Hindlimb muscle (tissue), 1 donor: ENCODE data around the gene SON. TPM values are rescaled to one million over a fixed set of nuclear protein-coding genes. Genes with fewer than 3 reads are reported as not detected.
"Not testable (repeated sequence)": the region's sequence is repeated elsewhere in the genome, so short reads cannot be mapped to it uniquely, and the experiment has no call there.

Experiments used
- DNase-seq: peaks from one replicate; pipeline ENCODE4 v3.0.0-alpha.2; 2013
- polyA plus RNA-seq: library from polyadenylated mRNA; unstranded; fragments of 120-200 nt; gene quantifications from one replicate; pipeline ENCODE4 v1.2.1, GENCODE V29; 2013; ENCODE audit not compliant: insufficient read length

Gene SON, protein sequence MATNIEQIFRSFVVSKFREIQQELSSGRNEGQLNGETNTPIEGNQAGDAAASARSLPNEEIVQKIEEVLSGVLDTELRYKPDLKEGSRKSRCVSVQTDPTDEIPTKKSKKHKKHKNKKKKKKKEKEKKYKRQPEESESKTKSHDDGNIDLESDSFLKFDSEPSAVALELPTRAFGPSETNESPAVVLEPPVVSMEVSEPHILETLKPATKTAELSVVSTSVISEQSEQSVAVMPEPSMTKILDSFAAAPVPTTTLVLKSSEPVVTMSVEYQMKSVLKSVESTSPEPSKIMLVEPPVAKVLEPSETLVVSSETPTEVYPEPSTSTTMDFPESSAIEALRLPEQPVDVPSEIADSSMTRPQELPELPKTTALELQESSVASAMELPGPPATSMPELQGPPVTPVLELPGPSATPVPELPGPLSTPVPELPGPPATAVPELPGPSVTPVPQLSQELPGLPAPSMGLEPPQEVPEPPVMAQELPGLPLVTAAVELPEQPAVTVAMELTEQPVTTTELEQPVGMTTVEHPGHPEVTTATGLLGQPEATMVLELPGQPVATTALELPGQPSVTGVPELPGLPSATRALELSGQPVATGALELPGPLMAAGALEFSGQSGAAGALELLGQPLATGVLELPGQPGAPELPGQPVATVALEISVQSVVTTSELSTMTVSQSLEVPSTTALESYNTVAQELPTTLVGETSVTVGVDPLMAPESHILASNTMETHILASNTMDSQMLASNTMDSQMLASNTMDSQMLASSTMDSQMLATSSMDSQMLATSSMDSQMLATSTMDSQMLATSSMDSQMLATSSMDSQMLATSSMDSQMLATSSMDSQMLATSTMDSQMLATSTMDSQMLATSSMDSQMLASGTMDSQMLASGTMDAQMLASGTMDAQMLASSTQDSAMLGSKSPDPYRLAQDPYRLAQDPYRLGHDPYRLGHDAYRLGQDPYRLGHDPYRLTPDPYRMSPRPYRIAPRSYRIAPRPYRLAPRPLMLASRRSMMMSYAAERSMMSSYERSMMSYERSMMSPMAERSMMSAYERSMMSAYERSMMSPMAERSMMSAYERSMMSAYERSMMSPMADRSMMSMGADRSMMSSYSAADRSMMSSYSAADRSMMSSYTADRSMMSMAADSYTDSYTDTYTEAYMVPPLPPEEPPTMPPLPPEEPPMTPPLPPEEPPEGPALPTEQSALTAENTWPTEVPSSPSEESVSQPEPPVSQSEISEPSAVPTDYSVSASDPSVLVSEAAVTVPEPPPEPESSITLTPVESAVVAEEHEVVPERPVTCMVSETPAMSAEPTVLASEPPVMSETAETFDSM (N-terminal part only)
- 204 TPM for polyA plus RNA-seq

DNA sequence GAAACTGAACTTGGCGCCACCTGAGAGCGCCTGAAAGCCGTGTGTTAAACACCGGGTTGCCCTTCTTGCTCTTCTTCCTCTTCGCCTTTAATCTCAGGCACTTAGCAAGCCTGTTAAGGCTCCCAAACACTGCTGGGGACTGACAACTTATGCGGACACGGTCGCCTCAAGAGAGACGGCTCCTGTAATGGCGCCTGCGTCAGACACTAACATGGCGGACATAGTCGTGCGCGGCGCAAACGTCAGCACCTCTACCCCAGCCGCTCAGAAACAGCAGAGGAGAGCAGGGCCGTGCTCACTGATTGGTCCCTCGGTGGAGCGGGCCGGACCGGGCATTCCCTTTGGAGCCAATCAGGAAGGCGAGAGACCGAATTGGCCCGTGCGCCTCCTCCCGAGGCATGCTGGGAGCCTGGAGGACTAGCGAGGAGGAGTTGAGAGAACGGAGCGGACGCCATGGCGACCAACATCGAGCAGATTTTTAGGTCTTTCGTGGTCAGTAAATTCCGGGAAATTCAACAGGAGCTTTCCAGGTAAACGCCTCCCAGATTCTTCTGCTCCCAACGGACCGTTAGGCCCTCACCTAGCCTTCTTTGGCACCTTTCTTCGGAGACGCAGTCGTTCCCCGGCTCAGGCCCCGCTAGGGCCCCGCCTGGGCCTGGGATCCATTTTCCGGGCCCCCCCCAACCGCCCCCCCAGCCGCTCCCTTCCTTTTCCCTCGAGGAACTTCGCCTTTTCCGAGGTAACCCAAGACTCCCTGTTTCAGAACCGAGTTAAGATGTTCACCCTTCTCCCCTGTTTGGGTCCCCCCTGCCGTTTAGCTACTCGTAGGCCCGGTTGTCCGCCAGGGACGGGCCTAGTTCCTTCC lies at the start of gene SON:
TSS of gene SON (plus strand) at position 399 of the 865 bp plus-strand sequence. CDS start at position 454, 55 bp downstream.
- peak; percentile 99 for DNase-seq

DNA sequence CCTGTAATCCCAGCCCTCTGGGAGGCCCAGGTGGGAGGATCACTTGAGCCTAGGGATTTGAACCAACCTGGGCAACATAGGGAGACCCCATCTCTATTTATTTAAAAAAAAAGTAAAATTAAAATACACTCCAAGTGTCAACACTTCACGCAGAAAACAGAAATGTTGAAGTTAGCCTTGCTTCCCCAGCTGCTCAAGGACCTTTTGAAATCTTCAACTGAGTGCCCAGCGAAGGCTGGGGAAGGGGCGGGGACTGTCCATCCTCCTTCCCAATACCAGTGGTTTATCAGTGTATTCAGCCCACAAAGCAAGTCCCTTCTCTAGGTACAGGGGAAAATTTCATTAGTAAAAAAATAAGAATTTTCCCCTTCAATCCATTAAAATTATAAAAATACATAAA lies 49.1 kb upstream of the SON start:
- DNase-seq, result no peak

DNA sequence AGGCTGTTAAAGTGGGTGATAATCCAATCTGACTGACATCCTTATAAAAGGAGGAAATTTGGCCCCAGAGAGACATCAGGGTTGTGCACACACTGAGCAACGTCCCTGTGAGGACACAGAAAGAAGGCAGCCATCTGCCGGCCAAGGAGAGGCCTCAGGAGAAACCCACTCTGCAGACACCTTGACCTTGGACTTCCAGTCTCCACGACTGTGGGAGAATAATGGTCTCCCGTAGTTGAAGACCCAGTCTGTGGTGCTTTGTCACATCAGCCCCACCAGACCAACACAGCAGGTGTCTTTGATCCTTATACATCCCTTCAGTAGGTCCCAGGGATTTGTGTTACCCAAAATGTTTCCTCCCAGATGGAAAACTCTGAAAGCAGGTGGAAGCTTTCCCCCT lies 47.1 kb upstream of the SON start:
- no peak for DNase-seq

DNA sequence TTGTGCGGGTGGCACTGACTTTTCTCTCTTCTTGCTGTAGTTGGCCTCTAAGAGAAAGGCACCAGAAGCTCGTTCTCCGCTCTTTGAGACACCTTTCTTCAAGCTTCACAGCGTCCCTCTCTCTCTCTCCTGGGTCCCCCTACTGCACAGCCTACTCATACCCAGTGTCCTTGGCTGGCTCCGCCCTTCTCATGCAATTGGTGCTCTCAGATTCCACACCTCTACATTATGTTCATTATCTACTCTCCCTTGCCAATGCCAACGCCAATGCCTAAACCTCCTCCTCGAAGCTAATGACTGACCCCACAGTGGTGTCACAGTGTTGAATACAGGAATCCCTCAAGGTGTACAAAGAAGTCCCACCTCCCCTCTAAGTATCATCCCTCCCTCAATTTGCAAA lies 46.5 kb upstream of the SON start:
- DNase-seq, result no peak

DNA sequence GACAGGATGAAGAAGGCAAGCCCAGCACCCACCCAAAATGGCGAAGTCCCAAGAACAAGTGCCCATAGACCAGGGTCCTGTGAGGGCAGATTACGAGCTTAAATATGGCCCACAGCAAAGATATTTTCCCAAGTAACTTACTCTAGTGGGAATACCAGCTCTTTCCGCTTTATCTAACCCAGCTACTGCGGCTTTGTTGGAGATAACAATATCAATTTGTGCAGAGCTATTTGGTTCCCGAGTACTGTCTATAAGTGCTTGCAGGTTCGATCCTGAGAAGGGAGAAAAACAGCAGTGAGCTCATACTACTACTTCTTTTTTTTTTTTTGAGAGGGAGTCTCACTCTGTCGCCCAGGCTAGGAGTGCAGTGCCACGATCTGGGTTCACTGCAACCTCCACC lies 37.0 kb upstream of the SON start:
- DNase-seq, result no peak

DNA sequence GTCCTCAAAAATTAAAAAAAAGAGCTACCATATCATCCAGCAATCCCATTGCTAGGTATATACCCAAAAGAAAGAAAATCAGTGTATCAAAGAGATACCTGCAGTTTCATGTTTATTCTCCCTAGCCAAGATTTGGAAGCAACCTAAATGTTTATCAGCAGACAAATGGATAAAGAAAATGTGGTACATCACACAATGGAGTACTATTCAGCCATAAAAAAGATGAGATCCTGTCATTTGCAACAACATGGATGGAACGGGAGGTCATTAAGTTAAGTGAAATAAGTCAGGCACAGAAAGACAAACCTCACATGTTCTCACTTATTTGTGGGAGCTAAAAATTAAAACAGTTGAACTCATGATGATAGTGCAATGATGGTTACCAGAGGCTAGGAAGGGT lies 35.8 kb upstream of the SON start:
- DNase-seq, result not testable (repeated sequence)

DNA sequence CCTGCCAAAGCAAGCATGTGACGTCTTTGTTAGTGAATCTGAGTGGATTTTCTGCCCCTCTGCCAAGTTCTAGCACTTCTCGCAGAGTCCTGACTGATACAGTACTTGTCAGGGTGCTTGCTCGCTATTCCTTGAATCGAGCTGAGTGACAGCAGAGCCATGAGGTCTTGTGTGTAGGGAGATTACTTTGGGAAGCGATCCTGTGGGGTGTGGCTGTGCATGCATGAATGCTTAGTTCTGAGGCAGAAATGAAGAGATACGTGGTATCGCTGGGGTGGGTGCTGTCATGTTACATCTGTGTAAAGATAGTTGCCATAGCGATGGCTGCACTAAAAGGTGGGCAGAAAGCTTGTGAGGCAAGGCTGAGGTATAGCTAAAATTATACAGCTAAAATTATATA lies 32.0 kb upstream of the SON start:
- DNase-seq, result no peak

DNA sequence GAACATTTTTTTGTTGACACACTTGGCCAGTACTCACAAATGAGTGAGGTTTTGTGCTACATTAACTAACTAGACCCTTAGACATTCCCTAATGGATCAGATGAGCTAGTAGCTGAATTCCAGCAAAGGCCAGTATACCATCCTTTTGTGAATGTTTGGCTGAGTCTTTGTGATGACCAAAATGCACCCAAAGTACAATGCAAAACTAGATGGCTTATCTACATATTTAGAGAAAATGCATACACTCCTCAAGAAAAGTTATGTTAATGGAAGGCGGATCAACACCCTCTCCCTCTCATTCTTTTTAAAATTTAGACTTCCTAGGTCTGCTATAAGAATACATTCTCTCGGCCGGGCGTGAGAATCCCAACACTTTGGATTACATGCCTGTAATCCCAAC lies 31.2 kb upstream of the SON start:
- no peak for DNase-seq

DNA sequence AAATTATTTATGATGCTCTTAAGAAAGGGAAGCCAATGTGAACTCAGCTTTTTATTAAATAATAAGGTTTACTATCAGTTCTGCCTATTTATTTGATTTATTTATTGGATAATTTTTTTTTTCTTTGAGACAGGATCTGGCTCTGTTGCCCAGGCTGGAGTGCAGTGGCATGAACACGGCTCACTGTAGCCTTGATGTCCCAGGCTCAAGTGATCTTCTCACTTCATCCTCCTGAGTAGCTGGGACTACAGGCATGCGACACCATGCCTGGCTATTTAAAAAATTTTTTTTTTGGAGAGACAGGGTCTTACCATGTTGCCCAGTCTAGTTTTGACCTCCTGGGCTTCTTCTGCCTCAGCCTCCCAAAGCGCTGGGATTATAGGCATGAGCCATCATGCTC lies 30.4 kb upstream of the SON start:
- no peak for DNase-seq

DNA sequence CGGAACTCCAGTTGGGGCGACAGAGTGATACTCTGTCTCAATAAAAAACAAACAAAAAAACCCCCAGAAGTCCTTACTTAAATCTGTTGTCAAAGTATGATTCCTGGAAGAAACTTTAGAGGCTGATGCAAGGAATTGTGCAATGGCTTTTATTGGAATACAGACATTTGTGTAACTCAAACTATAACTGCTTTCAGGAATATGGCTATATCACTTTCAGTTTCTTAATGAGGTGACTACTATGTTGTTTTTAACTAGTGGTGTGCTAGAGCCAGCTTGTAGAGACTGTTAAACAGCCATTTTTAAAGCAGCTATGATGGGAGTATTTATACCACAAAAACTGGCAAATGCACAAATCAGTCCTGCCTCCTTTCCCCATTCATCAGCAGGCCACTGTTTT lies 28.6 kb upstream of the SON start:
- no peak for DNase-seq

DNA sequence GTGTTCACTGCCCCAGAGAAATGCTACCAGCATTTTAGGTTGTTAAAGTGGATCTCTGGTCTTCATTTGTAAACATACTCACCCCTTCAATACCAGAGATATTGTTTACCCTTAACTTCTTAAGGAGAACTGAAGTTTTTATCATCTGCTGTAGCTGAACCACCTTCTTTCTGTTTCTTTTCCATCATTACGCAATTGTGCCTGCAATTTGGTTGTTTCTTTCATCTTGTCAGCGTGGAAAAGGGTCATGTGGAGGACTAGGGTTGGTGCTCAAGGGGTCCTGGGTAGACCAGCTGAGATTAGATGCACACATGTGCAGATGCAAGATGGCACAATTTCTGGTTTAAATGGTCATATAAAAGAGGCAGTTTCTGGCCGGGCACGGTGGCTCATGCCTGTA lies 23.9 kb upstream of the SON start:
- DNase-seq, result no peak

DNA sequence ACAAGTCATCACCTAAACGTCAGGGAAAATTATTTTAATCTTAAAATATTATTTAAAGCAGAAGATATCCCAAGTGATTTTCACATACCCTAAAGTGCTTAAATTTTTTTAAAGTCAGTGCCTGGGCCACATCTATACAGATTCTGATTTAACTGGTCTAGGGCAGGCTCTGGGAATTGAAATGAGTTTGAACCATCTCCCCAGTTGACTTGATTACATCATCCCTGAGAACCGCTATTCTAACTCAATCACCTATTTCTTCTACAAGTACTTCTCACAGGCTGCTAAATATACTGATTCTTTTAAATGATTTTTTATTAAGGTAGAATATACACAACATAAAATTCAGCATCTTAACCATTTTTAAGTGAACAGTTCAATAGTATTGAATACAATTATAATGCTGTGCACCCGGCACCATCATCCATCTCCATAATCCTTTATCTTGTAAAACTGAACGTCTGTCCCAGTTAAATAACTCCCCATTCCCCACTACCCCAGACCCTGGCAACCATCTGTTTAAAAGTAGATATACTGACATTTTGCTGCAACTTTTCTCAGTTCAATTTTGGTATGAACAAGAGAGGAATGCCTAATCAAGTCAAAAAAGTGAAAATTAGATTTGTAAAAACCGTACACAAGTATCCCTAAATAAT lies 20.4 kb upstream of the SON start:
- no peak for DNase-seq

DNA sequence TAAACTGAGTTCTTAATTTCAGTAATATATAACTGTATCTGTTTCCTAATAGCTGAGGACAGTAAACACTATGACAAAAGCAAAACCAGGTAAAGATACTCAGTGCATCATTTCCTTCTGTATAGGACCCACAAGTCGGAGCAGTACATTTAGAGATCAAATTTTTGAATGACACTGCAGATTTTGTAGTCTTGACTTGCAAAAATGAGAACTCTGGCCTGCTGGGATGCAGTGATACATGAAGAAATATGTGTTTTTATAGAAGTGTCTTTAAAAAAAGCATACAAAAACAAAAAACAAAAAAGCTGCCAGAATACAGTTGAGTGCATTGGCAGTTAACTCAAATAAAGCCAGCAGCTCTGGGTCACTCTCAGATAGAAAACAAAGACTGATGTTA lies 19.9 kb upstream of the SON start:
- DNase-seq, result no peak

DNA sequence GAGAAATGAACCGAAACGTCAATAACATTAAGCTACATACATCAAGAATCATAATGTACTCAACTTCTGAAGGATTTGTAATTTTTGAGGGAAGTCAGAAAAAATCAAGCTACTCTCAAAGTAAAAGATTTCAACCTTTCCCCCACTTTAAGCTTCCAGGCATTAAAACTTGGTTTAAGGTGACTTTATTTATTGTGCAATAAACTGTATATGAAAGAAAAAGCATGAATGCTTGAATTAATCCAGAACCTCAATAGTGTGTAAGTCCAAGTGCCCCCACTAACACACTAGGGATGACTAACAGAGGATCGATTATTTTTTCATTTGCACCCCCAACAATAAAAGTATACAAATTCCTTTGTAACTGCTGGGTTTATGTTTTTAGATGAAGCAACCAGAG lies 11.8 kb upstream of the SON start:
- no peak for DNase-seq

DNA sequence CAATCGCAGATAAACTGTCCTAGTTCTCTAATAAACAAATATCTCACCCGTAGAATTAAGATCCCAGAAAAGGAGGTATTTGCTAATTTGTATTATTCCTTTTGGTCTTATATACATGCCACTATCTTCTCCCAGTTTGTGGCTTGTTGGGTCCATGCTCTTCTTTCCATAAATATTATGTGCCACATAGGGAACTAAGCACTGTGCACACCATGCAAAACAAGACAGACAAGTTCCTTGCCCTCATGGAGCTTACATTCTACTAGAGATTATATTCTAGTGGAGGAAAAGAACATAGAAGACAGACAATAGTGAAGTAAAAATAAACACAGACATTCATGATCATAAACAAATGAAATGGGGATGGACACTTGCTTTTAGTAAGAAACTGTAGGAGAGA lies 5.6 kb upstream of the SON start:
- no peak for DNase-seq

DNA sequence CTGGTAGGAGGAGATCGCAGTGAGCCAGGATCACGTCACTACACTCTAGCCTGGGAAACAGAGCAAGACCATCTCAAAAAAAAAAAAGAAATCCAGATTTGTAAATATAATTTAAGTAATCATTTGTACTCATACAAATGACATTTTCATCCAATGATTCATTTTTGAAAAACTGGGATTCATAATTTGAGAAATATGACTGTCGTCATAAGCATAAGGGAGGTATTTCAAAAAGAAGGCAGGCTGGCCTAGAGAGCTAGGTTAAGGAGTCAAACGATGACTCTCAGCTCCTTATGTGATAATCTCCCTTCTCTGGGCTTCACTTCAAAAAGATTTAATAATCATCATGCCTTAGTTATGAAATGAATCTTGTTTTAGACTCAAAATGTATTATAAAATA lies 3.2 kb upstream of the SON start:
- DNase-seq, result no peak

DNA sequence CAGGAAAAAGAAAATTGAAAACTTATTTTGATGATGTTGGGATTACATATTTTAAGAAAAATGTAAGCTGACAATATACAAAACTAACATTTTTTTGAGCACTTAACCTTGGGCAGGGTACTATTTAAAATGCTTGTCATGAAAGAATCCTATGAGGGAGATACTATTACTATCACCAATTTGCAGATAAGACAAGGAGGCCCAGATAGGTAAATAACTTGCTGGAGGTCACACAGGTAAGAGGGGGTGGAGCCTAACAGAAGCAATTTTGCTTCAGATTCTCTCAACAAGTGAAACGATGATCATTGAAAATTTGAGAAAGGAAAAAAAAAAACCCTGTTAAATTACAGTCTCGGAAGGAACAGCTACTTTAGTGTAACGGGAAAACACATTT lies 2.1 kb upstream of the SON start:
- no peak for DNase-seq

DNA sequence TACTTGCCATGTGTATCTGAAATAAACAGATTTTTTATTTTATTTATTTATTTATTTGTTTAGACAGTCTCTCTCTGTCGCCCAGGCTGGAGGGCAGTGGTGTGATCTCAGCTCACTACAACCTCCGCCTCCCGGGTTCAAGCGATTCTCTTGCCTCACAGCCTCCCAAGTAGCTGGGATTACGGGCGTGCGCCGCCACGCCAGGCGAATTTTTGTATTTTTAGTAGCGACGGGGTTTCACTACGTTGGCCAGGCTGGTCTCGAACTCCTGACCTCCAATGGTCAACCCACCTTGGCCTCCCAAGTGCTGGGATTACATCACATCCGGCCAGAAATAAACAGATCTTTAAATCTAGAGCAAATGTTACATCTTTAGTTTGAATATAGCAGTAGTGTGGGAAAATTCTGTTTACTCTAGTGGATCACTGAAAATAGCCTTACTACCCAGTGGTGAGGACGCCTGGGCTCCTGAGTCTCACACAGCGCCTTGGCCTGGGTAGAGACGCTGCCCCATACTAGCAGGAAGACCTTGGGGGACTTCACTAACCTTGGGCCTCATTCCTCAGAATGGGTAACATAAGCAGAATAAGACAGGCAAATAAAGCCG lies 1.6 kb upstream of the SON start:
- peak; percentile 7 for DNase-seq

DNA sequence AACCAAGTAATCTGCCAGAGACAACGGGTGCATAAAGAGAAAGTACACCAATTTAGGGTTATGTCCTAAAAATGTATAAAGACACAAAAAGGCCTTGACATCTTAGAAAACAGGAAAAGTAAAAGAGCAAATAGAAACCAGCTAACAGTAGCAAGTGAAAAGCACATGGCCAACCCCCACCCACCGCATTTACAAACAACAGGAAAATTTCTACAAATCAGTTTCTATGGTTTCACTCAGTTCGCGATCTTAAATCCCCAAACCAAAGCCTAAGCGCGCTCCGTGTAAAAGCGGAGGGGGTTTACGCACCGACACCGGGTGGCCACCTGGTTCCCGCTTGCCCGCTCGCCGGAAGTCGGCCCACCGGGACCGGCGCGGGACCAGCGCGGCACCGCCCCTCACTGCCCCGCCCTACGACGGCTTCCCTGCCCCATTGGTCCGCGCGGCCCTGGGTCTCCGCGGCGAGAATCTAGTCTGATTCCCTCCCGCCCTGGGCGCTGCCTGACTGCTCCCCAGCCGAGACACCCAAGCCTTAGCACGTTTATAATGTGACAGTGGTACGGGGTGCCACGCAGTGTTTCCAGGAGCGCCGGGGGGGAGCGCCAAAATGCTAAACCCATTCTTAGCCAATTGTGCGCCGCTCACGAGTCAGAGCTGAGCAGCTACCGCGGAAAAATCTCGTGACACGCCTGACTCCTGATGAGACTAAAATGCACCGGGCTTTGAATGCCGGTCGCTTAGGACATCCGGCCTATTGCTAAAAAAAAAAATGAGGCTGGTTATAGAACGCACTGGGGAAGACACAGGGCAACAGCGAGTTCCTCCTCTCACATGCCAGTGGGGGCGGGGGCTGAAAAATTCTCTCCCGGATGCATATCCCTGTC lies 840 bp upstream of the SON start, which contains the start of gene GART:
TSS of gene GART (minus strand) at position 362 of the 884 bp plus-strand sequence. CDS start 2,802 bp downstream, outside the sequence.
- DNase-seq, result peak; percentile 85
